DOHH2 (cell line): ENCODE data around the gene RSBN1L.

Experiments
- H3F3A ChIP-seq: fragments of 200-600 bp; sonication (generic), shearing (Covaris generic); 2 replicates; pipeline ENCODE4 v1.6.0; 2016; ENCODE audit warnings: antibody characterized with exemption, mild to moderate bottlenecking; ENCODE audit not compliant: control insufficient read depth, insufficient read depth
- H3K27ac ChIP-seq: fragments of 200-600 bp; sonication (generic); 2 replicates; pipeline ENCODE4 v1.5.1; 2014; ENCODE audit warnings: low read depth, mild to moderate bottlenecking, low read length, moderate library complexity
- H3K27me3 ChIP-seq: fragments of 200-600 bp; sonication (generic); 2 replicates; pipeline ENCODE4 v1.6.1; 2014; ENCODE audit warnings: mild to moderate bottlenecking, low read length, mixed read lengths; ENCODE audit not compliant: control insufficient read depth
- H3K36me3 ChIP-seq: fragments of 200-600 bp; sonication (generic); 2 replicates; pipeline ENCODE4 v1.6.1; 2014; ENCODE audit warnings: mild to moderate bottlenecking, low read length, moderate library complexity, mixed read lengths; ENCODE audit not compliant: control insufficient read depth
- H3K4me1 ChIP-seq: fragments of 200-600 bp; sonication (generic); 2 replicates; pipeline ENCODE4 v1.6.1; 2014; ENCODE audit warnings: mild to moderate bottlenecking, low read length, mixed read lengths; ENCODE audit not compliant: control insufficient read depth
- H3K4me2 ChIP-seq: fragments of 200-600 bp; sonication (generic); 2 replicates; pipeline ENCODE4 v1.6.0; 2014; ENCODE audit warnings: mild to moderate bottlenecking, low read length, moderate library complexity
- H3K4me3 ChIP-seq: fragments of 200-600 bp; sonication (generic); 2 replicates; pipeline ENCODE4 v1.5.1; 2014; ENCODE audit warnings: mild to moderate bottlenecking, low read length, mixed read lengths
- H3K79me2 ChIP-seq: fragments of 200-600 bp; sonication (generic); 2 replicates; pipeline ENCODE4 v1.6.1; 2014; ENCODE audit warnings: mild to moderate bottlenecking, low read length, mixed read lengths; ENCODE audit not compliant: control insufficient read depth
- H3K9me2 ChIP-seq: fragments of 200-600 bp; sonication (generic); replicated peaks from 2 replicates; pipeline ENCODE4 v1.6.1; 2014; ENCODE audit warnings: mild to moderate bottlenecking, low read length, mixed read lengths; ENCODE audit not compliant: control insufficient read depth
- H3K9me3 ChIP-seq: fragments of 200-600 bp; sonication (generic); 2 replicates; pipeline ENCODE4 v1.6.1; 2014; ENCODE audit warnings: antibody characterized with exemption, low read length, mixed read lengths; ENCODE audit not compliant: control insufficient read depth, insufficient read depth
- H4K20me1 ChIP-seq: fragments of 200-600 bp; sonication (generic); 2 replicates; pipeline ENCODE4 v1.6.0; 2014; ENCODE audit warnings: low read depth, mild to moderate bottlenecking, antibody characterized with exemption, low read length, moderate library complexity; ENCODE audit not compliant: control insufficient read depth, insufficient read depth
- CTCF ChIP-seq: fragments of 200-600 bp; sonication (generic); IDR thresholded peaks from one replicate; pipeline ENCODE4 v1.5.1; 2014; ENCODE audit warnings: antibody characterized with exemption, mild to moderate bottlenecking, low read depth, low read length; ENCODE audit not compliant: poor library complexity, severe bottlenecking
- EZH2phosphoT487 ChIP-seq: fragments of 200-600 bp; sonication (generic); IDR thresholded peaks from 2 replicates; pipeline ENCODE4 v1.6.1; 2017; ENCODE audit warnings: borderline replicate concordance, mild to moderate bottlenecking, antibody characterized with exemption, low read length, moderate library complexity, mixed read lengths

RSBN1L gene

GRCh38 chr7:77684030-77684429 lies 12.2 kb upstream of the RSBN1L start:
- H3K79me2 ChIP-seq = peaks cover 19% of the 10 kb centered on the region
- H3F3A ChIP-seq = no peaks in the 10 kb centered on the region
- peaks cover 28% of the 10 kb centered on the region for H3K36me3 ChIP-seq
- H3K9me2 ChIP-seq = no peaks in the 10 kb centered on the region
- TF ChIP-seq EZH2phosphoT487 (no peak), CTCF (no peak)
- no peak overlapping the region for H3K4me3 ChIP-seq
- no peak overlapping the region for H3K27ac ChIP-seq
- no peaks in the 10 kb centered on the region for H4K20me1 ChIP-seq
- no peak overlapping the region for H3K4me2 ChIP-seq
- H3K27me3 ChIP-seq = no peaks in the 10 kb centered on the region
- H3K9me3 ChIP-seq = no peaks in the 10 kb centered on the region
- H3K4me1 ChIP-seq = no peaks in the 10 kb centered on the region

DNA sequence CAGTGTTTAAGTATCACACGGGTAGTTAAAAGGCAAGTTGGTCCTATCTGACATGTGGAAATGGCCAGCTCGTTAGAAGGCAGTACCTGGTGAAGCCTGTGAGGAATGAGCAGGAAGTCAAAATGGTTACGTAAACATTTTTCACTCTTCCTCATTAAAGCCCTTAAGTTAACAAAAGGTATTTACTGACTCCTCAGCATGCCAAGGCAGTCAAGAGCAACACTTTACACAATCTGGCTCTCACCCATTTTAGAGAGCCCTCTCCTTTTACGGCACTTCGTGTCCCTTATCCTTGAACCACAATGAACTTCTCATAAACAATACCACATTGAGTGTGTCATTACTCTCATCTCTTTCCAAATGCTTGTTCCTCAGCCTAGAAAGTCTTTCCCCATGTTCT lies 11.0 kb upstream of the RSBN1L start:
- Histone ChIP-seq H3K9me2 (no peaks in the 10 kb centered on the region), H3K4me2 (no peak overlapping the region), H3K27me3 (no peaks in the 10 kb centered on the region), H3K4me1 (no peaks in the 10 kb centered on the region), H3F3A (no peaks in the 10 kb centered on the region), H4K20me1 (no peaks in the 10 kb centered on the region), H3K36me3 (peaks cover 32% of the 10 kb centered on the region), H3K4me3 (no peak overlapping the region), H3K79me2 (peaks cover 27% of the 10 kb centered on the region), H3K9me3 (no peaks in the 10 kb centered on the region), H3K27ac (no peak overlapping the region)
- no peak for TF ChIP-seq EZH2phosphoT487
- no peak for TF ChIP-seq CTCF

DNA sequence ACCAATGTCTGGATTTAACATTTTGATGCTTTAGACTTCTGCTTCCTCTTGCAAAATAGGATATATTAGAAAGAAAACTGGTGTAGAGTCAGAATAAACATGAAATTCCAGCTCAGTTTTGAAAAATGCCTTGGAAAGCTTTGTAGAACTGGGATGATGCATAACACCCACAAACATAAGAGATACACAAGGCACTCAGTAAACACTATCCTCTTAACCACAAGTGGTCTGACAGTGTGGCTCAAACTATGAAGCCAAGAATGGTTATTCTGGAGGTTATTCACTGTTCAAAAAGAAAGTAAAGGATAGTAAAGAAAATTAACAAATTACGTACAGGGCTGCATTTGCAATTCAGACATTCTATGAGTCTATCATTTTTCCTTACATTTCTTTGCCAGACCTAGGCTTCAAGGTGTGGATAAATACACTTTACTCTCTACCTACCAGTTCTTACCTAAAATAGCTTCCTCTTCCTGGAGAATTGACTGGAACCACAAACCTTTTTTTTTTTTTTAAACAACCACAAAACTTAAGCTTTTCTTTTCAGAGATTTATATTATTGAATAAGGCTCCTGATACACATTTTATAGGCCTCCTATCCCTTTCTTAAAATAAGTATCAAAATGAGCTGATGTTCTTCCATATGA lies 9.0 kb upstream of the RSBN1L start:
- Histone ChIP-seq H3K79me2 (peaks cover 43% of the 10 kb centered on the region), H3K4me1 (no peaks in the 10 kb centered on the region), H3K4me2 (no peak overlapping the region), H3K27ac (no peak overlapping the region), H3F3A (no peaks in the 10 kb centered on the region), H3K9me3 (no peaks in the 10 kb centered on the region), H3K36me3 (peaks cover 32% of the 10 kb centered on the region), H3K4me3 (no peak overlapping the region), H4K20me1 (no peaks in the 10 kb centered on the region), H3K27me3 (no peaks in the 10 kb centered on the region), H3K9me2 (no peaks in the 10 kb centered on the region)
- TF ChIP-seq EZH2phosphoT487 (no peak), CTCF (no peak)
